ENCODE results near the gene MTCH1.

MTCH1 gene

GRCh38 chr6:36973647-36974046 is 12.3 kb downstream of the MTCH1 start:
- Histone ChIP-seq H3K4me3 (ENCODE audit: low read depth, low read length) (no peak overlapping the region), H3K36me3 (ENCODE audit: control insufficient read depth, insufficient read depth, low read length) (peaks cover 100% of the 10 kb centered on the region), H3K27ac (ENCODE audit: low read depth, low read length) (no peak overlapping the region), H3K27me3 (ENCODE audit: control insufficient read depth, insufficient read depth, low read length) (no peaks in the 10 kb centered on the region), H3K9ac (ENCODE audit: low read length) (no peak overlapping the region), H3K9me3 (ENCODE audit: control insufficient read depth, insufficient read depth, low read depth, low read length) (no peaks in the 10 kb centered on the region), H3K4me1 (ENCODE audit: control insufficient read depth, insufficient read depth, low read length) (no peaks in the 10 kb centered on the region)

GRCh38 chr6:36973190-36973589 is 12.8 kb downstream of the MTCH1 start:
- Histone ChIP-seq H3K4me3 (ENCODE audit: low read depth, low read length) (no peak overlapping the region), H3K27me3 (ENCODE audit: control insufficient read depth, insufficient read depth, low read length) (no peaks in the 10 kb centered on the region), H3K9ac (ENCODE audit: low read length) (no peak overlapping the region), H3K27ac (ENCODE audit: low read depth, low read length) (no peak overlapping the region), H3K4me1 (ENCODE audit: control insufficient read depth, insufficient read depth, low read length) (no peaks in the 10 kb centered on the region), H3K36me3 (ENCODE audit: control insufficient read depth, insufficient read depth, low read length) (peaks cover 100% of the 10 kb centered on the region), H3K9me3 (ENCODE audit: control insufficient read depth, insufficient read depth, low read depth, low read length) (no peaks in the 10 kb centered on the region)

- H3K27ac ChIP-seq (ENCODE audit: low read depth, low read length), result no peak overlapping the region
- H3K9ac ChIP-seq (ENCODE audit: low read length), result no peak overlapping the region
These were observed 13.9 kb downstream of the MTCH1 start for GRCh38 chr6:36971921-36972673.

GRCh38 chr6:36970892-36971842 is 14.8 kb downstream of the MTCH1 start:
- Histone ChIP-seq H3K27ac (ENCODE audit: low read depth, low read length) (0 out of 2 replicates have a peak overlapping the region, but pooled peaks have one; percentile 45), H3K27me3 (ENCODE audit: control insufficient read depth, insufficient read depth, low read length) (no peaks in the 10 kb centered on the region), H3K9me3 (ENCODE audit: control insufficient read depth, insufficient read depth, low read depth, low read length) (no peaks in the 10 kb centered on the region), H3K9ac (ENCODE audit: low read length) (no peak overlapping the region), H3K4me3 (ENCODE audit: low read depth, low read length) (no peak overlapping the region), H3K36me3 (ENCODE audit: control insufficient read depth, insufficient read depth, low read length) (peaks cover 92% of the 10 kb centered on the region), H3K4me1 (ENCODE audit: control insufficient read depth, insufficient read depth, low read length) (no peaks in the 10 kb centered on the region)

More at GRCh38 chr6:36971921-36972673, 13.9 kb downstream of the MTCH1 start:
- Histone ChIP-seq H3K9me3 (ENCODE audit: control insufficient read depth, insufficient read depth, low read depth, low read length) (no peaks in the 10 kb centered on the region), H3K36me3 (ENCODE audit: control insufficient read depth, insufficient read depth, low read length) (peaks cover 100% of the 10 kb centered on the region), H3K27me3 (ENCODE audit: control insufficient read depth, insufficient read depth, low read length) (no peaks in the 10 kb centered on the region), H3K4me3 (ENCODE audit: low read depth, low read length) (no peak overlapping the region), H3K4me1 (ENCODE audit: control insufficient read depth, insufficient read depth, low read length) (no peaks in the 10 kb centered on the region)

GRCh38 chr6:36969988-36970891 is 15.8 kb downstream of the MTCH1 start:
- Histone ChIP-seq H3K27ac (ENCODE audit: low read depth, low read length) (0 out of 2 replicates have a peak overlapping the region, but pooled peaks have one; percentile 45), H3K9ac (ENCODE audit: low read length) (peak overlapping the region; percentile 4), H3K4me3 (ENCODE audit: low read depth, low read length) (no peak overlapping the region), H3K4me1 (ENCODE audit: control insufficient read depth, insufficient read depth, low read length) (no peaks in the 10 kb centered on the region), H3K36me3 (ENCODE audit: control insufficient read depth, insufficient read depth, low read length) (peaks cover 82% of the 10 kb centered on the region), H3K27me3 (ENCODE audit: control insufficient read depth, insufficient read depth, low read length) (no peaks in the 10 kb centered on the region), H3K9me3 (ENCODE audit: control insufficient read depth, insufficient read depth, low read depth, low read length) (no peaks in the 10 kb centered on the region)

- Histone ChIP-seq H3K4me1 (ENCODE audit: control insufficient read depth, insufficient read depth, low read length) (no peaks in the 10 kb centered on the region), H3K36me3 (ENCODE audit: control insufficient read depth, insufficient read depth, low read length) (peaks cover 73% of the 10 kb centered on the region), H3K9ac (ENCODE audit: low read length) (no peak overlapping the region), H3K9me3 (ENCODE audit: control insufficient read depth, insufficient read depth, low read depth, low read length) (no peaks in the 10 kb centered on the region), H3K4me3 (ENCODE audit: low read depth, low read length) (no peak overlapping the region), H3K27ac (ENCODE audit: low read depth, low read length) (no peak overlapping the region), H3K27me3 (ENCODE audit: control insufficient read depth, insufficient read depth, low read length) (no peaks in the 10 kb centered on the region)
These were observed 16.7 kb downstream of the MTCH1 start for GRCh38 chr6:36969240-36969691.

- Histone ChIP-seq H3K36me3 (ENCODE audit: control insufficient read depth, insufficient read depth, low read length) (peaks cover 64% of the 10 kb centered on the region), H3K9me3 (ENCODE audit: control insufficient read depth, insufficient read depth, low read depth, low read length) (no peaks in the 10 kb centered on the region), H3K4me3 (ENCODE audit: low read depth, low read length) (no peak overlapping the region), H3K9ac (ENCODE audit: low read length) (no peak overlapping the region), H3K27me3 (ENCODE audit: control insufficient read depth, insufficient read depth, low read length) (no peaks in the 10 kb centered on the region), H3K4me1 (ENCODE audit: control insufficient read depth, insufficient read depth, low read length) (peaks cover 5% of the 10 kb centered on the region; the same call in 1 of the 2 replicates), H3K27ac (ENCODE audit: low read depth, low read length) (no peak overlapping the region)
These were observed 17.6 kb downstream of the MTCH1 start for GRCh38 chr6:36968266-36968977.

GRCh38 chr6:36967757-36968156 is 18.2 kb downstream of the MTCH1 start:
- Histone ChIP-seq H3K9me3 (ENCODE audit: control insufficient read depth, insufficient read depth, low read depth, low read length) (no peaks in the 10 kb centered on the region), H3K9ac (ENCODE audit: low read length) (no peak overlapping the region), H3K4me1 (ENCODE audit: control insufficient read depth, insufficient read depth, low read length) (peaks cover 9% of the 10 kb centered on the region; the same call in 1 of the 2 replicates), H3K4me3 (ENCODE audit: low read depth, low read length) (no peak overlapping the region), H3K27me3 (ENCODE audit: control insufficient read depth, insufficient read depth, low read length) (no peaks in the 10 kb centered on the region), H3K27ac (ENCODE audit: low read depth, low read length) (no peak overlapping the region), H3K36me3 (ENCODE audit: control insufficient read depth, insufficient read depth, low read length) (peaks cover 58% of the 10 kb centered on the region)

- Histone ChIP-seq H3K27ac (ENCODE audit: low read depth, low read length) (no peak overlapping the region), H3K9me3 (ENCODE audit: control insufficient read depth, insufficient read depth, low read depth, low read length) (no peaks in the 10 kb centered on the region), H3K4me3 (ENCODE audit: low read depth, low read length) (no peak overlapping the region), H3K27me3 (ENCODE audit: control insufficient read depth, insufficient read depth, low read length) (no peaks in the 10 kb centered on the region), H3K36me3 (ENCODE audit: control insufficient read depth, insufficient read depth, low read length) (peaks cover 53% of the 10 kb centered on the region), H3K9ac (ENCODE audit: low read length) (no peak overlapping the region), H3K4me1 (ENCODE audit: control insufficient read depth, insufficient read depth, low read length) (peaks cover 9% of the 10 kb centered on the region; the same call in 1 of the 2 replicates)
These were observed 18.7 kb downstream of the MTCH1 start for GRCh38 chr6:36967301-36967700.

- Histone ChIP-seq H3K4me1 (ENCODE audit: control insufficient read depth, insufficient read depth, low read length) (peaks cover 13% of the 10 kb centered on the region; the same call in 1 of the 2 replicates), H3K4me3 (ENCODE audit: low read depth, low read length) (no peak overlapping the region), H3K36me3 (ENCODE audit: control insufficient read depth, insufficient read depth, low read length) (peaks cover 29% of the 10 kb centered on the region), H3K9me3 (ENCODE audit: control insufficient read depth, insufficient read depth, low read depth, low read length) (no peaks in the 10 kb centered on the region), H3K9ac (ENCODE audit: low read length) (no peak overlapping the region), H3K27me3 (ENCODE audit: control insufficient read depth, insufficient read depth, low read length) (no peaks in the 10 kb centered on the region), H3K27ac (ENCODE audit: low read depth, low read length) (no peak overlapping the region)
These were observed 21.1 kb downstream of the MTCH1 start for GRCh38 chr6:36964908-36965307.
